A549 (cell line): Measurements from ENCODE around the gene HOXA5. TPM values are rescaled to one million over a fixed set of nuclear protein-coding genes. Genes with fewer than 3 reads are reported as not detected.

Experiments used
- ATAC-seq, 2 experiments: fragments of 200-7000 bp in 1 of 2; fragments of >200 bp in 1 of 2; cut with Nextera tagmentation in 1 of 2; cut with Tn5 transposase in 1 of 2; 3 replicates each; pipeline versions ENCODE4 v1.8.0 to v1.9.1; 2018 to 2020; ENCODE audit warnings: mild to moderate bottlenecking in 1 of 2, moderate library complexity in 1 of 2
- CTCF ChIA-PET: fragments of 300-600 bp; sonication (Branson Sonifier 250); formaldehyde crosslinking; extraction: SDS; loops from one replicate; lab custom pipeline; 2021; ENCODE audit warnings: antibody characterized with exemption, inconsistent platforms; lab: Yijun Ruan, JAX
- POLR2A ChIA-PET: fragments of 350-600 bp; formaldehyde crosslinking; extraction: SDS; loops from one replicate; lab custom pipeline; 2021; ENCODE audit warnings: antibody characterized with exemption, inconsistent platforms; lab: Yijun Ruan, JAX
- DNase-seq, 2 experiments: peaks; one replicate each; pipeline versions ENCODE4 v3.0.0 to v3.0.0-alpha.2; 2011 to 2016; ENCODE audit warnings: low read depth in 1 of 2, low spot score in 1 of 2
- FAIRE-seq: peaks from 2 replicates; lab custom pipeline; 2011; peaks lifted over from hg19 to GRCh38; lab: Jason Lieb, UNC
- H3K27ac ChIP-seq, 2 experiments: fragments of >200 bp; sonication (Bioruptor Twin); formaldehyde crosslinking; 3 replicates each; pipeline ENCODE4 v1.5.1; 2016 to 2017
- H3K4me1 ChIP-seq: fragments of >200 bp; sonication (Bioruptor Twin); formaldehyde crosslinking; 3 replicates; pipeline ENCODE4 v1.6.1; 2016
- H3K4me2 ChIP-seq: fragments of >200 bp; sonication (Bioruptor Twin); formaldehyde crosslinking; 3 replicates; pipeline ENCODE4 v1.6.1; 2016
- H3K4me3 ChIP-seq: fragments of >200 bp; sonication (Bioruptor Twin); formaldehyde crosslinking; 3 replicates; pipeline ENCODE4 v1.5.1; 2016
- H3K9me3 ChIP-seq: fragments of >200 bp; sonication (Bioruptor Twin); formaldehyde crosslinking; 3 replicates; pipeline ENCODE4 v1.6.1; 2016
- CBX2 ChIP-seq: fragments of 200-600 bp; sonication (generic); IDR thresholded peaks from 2 replicates; pipeline ENCODE4 v1.6.1; 2016; ENCODE audit warnings: low read depth, mild to moderate bottlenecking, borderline replicate concordance
- CEBPB ChIP-seq, 2 experiments: fragments of >200 bp in 1 of 2; sonication (Bioruptor Twin) in 1 of 2; formaldehyde crosslinking in 1 of 2; IDR thresholded peaks; 2 replicates each; pipeline ENCODE4 v1.6.1; 2012 to 2016
- CHD4 ChIP-seq: fragments of 200-600 bp; sonication (generic); IDR thresholded peaks from 2 replicates; pipeline ENCODE4 v1.6.1; 2016; ENCODE audit warnings: antibody characterized with exemption, mild to moderate bottlenecking, borderline replicate concordance
- EHF ChIP-seq: fragments of 250-450 bp; sonication (Bioruptor Pico); IDR thresholded peaks from 2 replicates; pipeline ENCODE4 v1.5.0; 2020; ENCODE audit warnings: mild to moderate bottlenecking
- EHMT2 ChIP-seq: fragments of 200-600 bp; sonication (generic); IDR thresholded peaks from 2 replicates; pipeline ENCODE4 v1.6.1; 2016; ENCODE audit warnings: antibody characterized with exemption, low read depth, mild to moderate bottlenecking, moderate library complexity
- FOSB ChIP-seq: fragments of 250-450 bp; sonication (Bioruptor Pico); IDR thresholded peaks from 2 replicates; pipeline ENCODE4 v1.5.0; 2020; ENCODE audit warnings: mild to moderate bottlenecking, moderate library complexity
- FOXS1 ChIP-seq: fragments of 250-450 bp; sonication (Bioruptor Pico); IDR thresholded peaks from 2 replicates; pipeline ENCODE4 v1.5.0; 2020; ENCODE audit warnings: mild to moderate bottlenecking, moderate library complexity
- HEYL ChIP-seq: fragments of 250-450 bp; sonication (Bioruptor Pico); IDR thresholded peaks from 2 replicates; pipeline ENCODE4 v1.8.0; 2021; ENCODE audit warnings: mild to moderate bottlenecking, moderate library complexity
- MYC ChIP-seq: IDR thresholded peaks from 2 replicates; pipeline ENCODE4 v1.6.1; 2012; ENCODE audit warnings: mild to moderate bottlenecking, inconsistent platforms, low read length, improper control_type of control experiment, borderline replicate concordance
- NR3C1 ChIP-seq: fragments of >200 bp; sonication (Bioruptor Twin); formaldehyde crosslinking; IDR thresholded peaks from 3 replicates; pipeline ENCODE4 v1.6.1; 2017
- PHF8 ChIP-seq: fragments of 200-600 bp; sonication (generic); IDR thresholded peaks from 2 replicates; pipeline ENCODE4 v1.6.1; 2016; ENCODE audit warnings: low read depth, mild to moderate bottlenecking, antibody characterized with exemption, moderate library complexity, borderline replicate concordance
- POLR2A ChIP-seq: IDR thresholded peaks from 2 replicates; pipeline ENCODE4 v1.6.1; 2012; ENCODE audit warnings: mild to moderate bottlenecking, low read length
- RARB ChIP-seq: fragments of 250-450 bp; sonication (Bioruptor Pico); IDR thresholded peaks from 2 replicates; pipeline ENCODE4 v1.8.0; 2021; ENCODE audit warnings: mild to moderate bottlenecking, moderate library complexity
- SREBF2 ChIP-seq: fragments of 450-650 bp; IDR thresholded peaks from 2 replicates; pipeline ENCODE4 v1.6.1; 2014; ENCODE audit warnings: mild to moderate bottlenecking, moderate library complexity
- TFCP2L1 ChIP-seq: fragments of 250-450 bp; sonication (Bioruptor Pico); IDR thresholded peaks from 2 replicates; pipeline ENCODE4 v1.5.0; 2021; ENCODE audit warnings: mild to moderate bottlenecking
- ZC3H11A ChIP-seq: fragments of 450-650 bp; IDR thresholded peaks from 2 replicates; pipeline ENCODE4 v1.6.1; 2014; ENCODE audit warnings: antibody characterized with exemption, mild to moderate bottlenecking
- ZFP36 ChIP-seq: fragments of 450-650 bp; IDR thresholded peaks from 2 replicates; pipeline ENCODE4 v1.6.1; 2014; ENCODE audit warnings: borderline replicate concordance; ENCODE audit not compliant: partially characterized antibody
- WGBS: methylation state at CpG from one replicate; pipeline ENCODE4 v1.1.6; 2017; ENCODE audit errors: missing lambda C conversion rate; 5-methylcytosine and 5-hydroxymethylcytosine counted together
- polyA plus RNA-seq, 4 experiments: library from polyadenylated mRNA; depleted of rRNA in 3 of 4; stranded (reverse); fragments of >200 nt; fragmentation: RNase III in 1 of 4; extraction: RNeasy Plus Mini Kit Qiagen cat#74134 plus additional on column Dnase treatment in 1 of 4; gene quantifications; 2 replicates in 3 of 4; 3 replicates in 1 of 4; pipeline ENCODE4 v1.2.3, GENCODE V29; 2011 to 2017
- TF ChIP-seq, protein P1 (sequence below): fragments of 200-600 bp; sonication (generic); IDR thresholded peaks from 2 replicates; pipeline ENCODE4 v1.6.1; 2016; ENCODE audit warnings: antibody characterized with exemption, mild to moderate bottlenecking, moderate library complexity
- TF ChIP-seq, protein P2 (sequence below): fragments of 250-450 bp; sonication (Bioruptor Pico); IDR thresholded peaks from 2 replicates; pipeline ENCODE4 v1.5.0; 2021; ENCODE audit warnings: mild to moderate bottlenecking, moderate library complexity, borderline replicate concordance
- TF ChIP-seq, protein P3 (sequence below): fragments of >200 bp; sonication (Bioruptor Twin); formaldehyde crosslinking; IDR thresholded peaks from 3 replicates; pipeline ENCODE4 v1.5.1; 2016

Gene HOXA5
- polyA plus RNA-seq, 2 of the 4 experiments (the other 2 are of a cell fraction): 4.0 to 6.5 TPM

DNA sequence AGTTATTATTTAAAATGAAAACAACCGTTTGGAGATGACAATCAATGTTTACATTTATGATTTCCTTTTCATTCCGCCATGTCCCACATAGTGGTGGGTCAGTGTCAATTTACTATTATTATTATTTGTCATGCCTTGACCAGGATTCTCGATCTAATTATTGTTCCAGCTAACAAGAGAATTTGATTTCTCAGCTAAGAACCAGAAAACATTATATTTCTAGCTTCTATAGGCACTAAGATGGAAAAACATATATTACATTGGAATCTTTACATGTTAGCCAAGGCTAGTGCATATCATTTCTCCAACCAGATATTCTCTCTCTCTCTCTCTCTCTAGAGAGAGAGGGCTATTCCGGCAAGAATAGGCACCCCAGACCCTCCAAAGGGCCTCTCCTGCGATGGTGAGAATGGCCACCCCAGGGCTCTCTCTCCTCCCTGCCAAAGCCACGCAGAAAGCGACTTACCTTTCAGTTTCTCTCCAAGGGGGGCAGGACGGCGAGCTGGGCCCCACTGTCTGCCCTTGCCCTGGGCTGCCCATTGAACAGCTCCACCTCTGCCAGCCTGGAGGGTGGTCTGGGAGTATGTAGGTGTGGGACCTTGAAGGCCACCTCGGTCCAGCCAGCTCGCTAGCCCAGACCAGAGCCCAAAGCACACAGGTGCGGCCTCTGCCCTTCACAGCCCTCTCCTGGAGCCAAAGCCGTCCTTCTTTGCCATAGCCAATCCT, 6.5 kb upstream of the HOXA5 start:
- Histone ChIP-seq H3K27ac (peak overlapping the region; percentile 88 to 90), H3K4me1 (peaks cover 16% of the 10 kb centered on the region), H3K9me3 (no peaks in the 10 kb centered on the region)
- DNase-seq (no peak), FAIRE-seq (no peak)
- CTCF ChIA-PET: interaction anchor here (0.7 to 11.1 kb wide), 34 partner anchors 8 to 1257 kb away, joined by 3 to 160 read pairs (median 5); partner anchors contain the start of genes HOXA4, HOXA5 and HOXA9
- TF ChIP-seq CHD4 (no peak), RARB (no peak), ZC3H11A (no peak), FOXS1 (no peak), SREBF2 (no peak), PHF8 (no peak), FOSB (CRISPR knock-in tag) (no peak), TFCP2L1 (CRISPR knock-in tag) (no peak), ZFP36 (no peak), HEYL (CRISPR knock-in tag) (no peak), EHF (CRISPR knock-in tag) (no peak), NR3C1 (no peak), POLR2A (no peak), MYC (no peak), CEBPB (IDR thresholded peaks at IDR 0.05) (no peak), CBX2 (no peak), EHMT2 (no peak)
- TF ChIP-seq, protein P1, sequence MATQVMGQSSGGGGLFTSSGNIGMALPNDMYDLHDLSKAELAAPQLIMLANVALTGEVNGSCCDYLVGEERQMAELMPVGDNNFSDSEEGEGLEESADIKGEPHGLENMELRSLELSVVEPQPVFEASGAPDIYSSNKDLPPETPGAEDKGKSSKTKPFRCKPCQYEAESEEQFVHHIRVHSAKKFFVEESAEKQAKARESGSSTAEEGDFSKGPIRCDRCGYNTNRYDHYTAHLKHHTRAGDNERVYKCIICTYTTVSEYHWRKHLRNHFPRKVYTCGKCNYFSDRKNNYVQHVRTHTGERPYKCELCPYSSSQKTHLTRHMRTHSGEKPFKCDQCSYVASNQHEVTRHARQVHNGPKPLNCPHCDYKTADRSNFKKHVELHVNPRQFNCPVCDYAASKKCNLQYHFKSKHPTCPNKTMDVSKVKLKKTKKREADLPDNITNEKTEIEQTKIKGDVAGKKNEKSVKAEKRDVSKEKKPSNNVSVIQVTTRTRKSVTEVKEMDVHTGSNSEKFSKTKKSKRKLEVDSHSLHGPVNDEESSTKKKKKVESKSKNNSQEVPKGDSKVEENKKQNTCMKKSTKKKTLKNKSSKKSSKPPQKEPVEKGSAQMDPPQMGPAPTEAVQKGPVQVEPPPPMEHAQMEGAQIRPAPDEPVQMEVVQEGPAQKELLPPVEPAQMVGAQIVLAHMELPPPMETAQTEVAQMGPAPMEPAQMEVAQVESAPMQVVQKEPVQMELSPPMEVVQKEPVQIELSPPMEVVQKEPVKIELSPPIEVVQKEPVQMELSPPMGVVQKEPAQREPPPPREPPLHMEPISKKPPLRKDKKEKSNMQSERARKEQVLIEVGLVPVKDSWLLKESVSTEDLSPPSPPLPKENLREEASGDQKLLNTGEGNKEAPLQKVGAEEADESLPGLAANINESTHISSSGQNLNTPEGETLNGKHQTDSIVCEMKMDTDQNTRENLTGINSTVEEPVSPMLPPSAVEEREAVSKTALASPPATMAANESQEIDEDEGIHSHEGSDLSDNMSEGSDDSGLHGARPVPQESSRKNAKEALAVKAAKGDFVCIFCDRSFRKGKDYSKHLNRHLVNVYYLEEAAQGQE: no peak
- TF ChIP-seq, protein P2, sequence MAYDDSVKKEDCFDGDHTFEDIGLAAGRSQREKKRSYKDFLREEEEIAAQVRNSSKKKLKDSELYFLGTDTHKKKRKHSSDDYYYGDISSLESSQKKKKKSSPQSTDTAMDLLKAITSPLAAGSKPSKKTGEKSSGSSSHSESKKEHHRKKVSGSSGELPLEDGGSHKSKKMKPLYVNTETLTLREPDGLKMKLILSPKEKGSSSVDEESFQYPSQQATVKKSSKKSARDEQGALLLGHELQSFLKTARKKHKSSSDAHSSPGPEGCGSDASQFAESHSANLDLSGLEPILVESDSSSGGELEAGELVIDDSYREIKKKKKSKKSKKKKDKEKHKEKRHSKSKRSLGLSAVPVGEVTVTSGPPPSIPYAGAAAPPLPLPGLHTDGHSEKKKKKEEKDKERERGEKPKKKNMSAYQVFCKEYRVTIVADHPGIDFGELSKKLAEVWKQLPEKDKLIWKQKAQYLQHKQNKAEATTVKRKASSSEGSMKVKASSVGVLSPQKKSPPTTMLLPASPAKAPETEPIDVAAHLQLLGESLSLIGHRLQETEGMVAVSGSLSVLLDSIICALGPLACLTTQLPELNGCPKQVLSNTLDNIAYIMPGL (CRISPR knock-in tag): no peak
- TF ChIP-seq, protein P3, sequence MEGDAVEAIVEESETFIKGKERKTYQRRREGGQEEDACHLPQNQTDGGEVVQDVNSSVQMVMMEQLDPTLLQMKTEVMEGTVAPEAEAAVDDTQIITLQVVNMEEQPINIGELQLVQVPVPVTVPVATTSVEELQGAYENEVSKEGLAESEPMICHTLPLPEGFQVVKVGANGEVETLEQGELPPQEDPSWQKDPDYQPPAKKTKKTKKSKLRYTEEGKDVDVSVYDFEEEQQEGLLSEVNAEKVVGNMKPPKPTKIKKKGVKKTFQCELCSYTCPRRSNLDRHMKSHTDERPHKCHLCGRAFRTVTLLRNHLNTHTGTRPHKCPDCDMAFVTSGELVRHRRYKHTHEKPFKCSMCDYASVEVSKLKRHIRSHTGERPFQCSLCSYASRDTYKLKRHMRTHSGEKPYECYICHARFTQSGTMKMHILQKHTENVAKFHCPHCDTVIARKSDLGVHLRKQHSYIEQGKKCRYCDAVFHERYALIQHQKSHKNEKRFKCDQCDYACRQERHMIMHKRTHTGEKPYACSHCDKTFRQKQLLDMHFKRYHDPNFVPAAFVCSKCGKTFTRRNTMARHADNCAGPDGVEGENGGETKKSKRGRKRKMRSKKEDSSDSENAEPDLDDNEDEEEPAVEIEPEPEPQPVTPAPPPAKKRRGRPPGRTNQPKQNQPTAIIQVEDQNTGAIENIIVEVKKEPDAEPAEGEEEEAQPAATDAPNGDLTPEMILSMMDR: no peak
- TF ChIP-seq, all 56 proteins: peak for 0
- POLR2A ChIA-PET: interaction anchor here (0.5 to 2.1 kb wide), 7 partner anchors 11 to 950 kb away, joined by 3 to 14 read pairs (median 4); partner anchors contain the start of gene HNRNPA2B1
- H3K4me2 ChIP-seq: peak overlapping the region; percentile 90
- 20% methylated on average over 11 of the region's 13 CpGs for WGBS
- peak; percentile 69 to 75 for ATAC-seq
- peak overlapping the region; percentile 49 for H3K4me3 ChIP-seq
